Keratinocyte (primary cell): ENCODE data around the gene RNU1-1. TPM values are rescaled to one million over a fixed set of nuclear protein-coding genes. Genes with fewer than 3 reads are reported as not detected.
"Not testable (repeated sequence)": the region's sequence is repeated elsewhere in the genome, so short reads cannot be mapped to it uniquely, and the experiment has no call there.

Source experiments
- DNase-seq: peaks from one replicate; pipeline ENCODE4 v3.0.0-alpha.2; 2011; ENCODE audit warnings: low read depth, missing footprints, low spot score
- FAIRE-seq: peaks from 2 replicates; lab custom pipeline; 2011; peaks lifted over from hg19 to GRCh38; lab: Jason Lieb, UNC
- H2AFZ ChIP-seq: 2 replicates; pipeline ENCODE4 v1.6.0; 2012; ENCODE audit warnings: low read length, control low read depth, inconsistent platforms; ENCODE audit not compliant: control insufficient read depth
- H3K27ac ChIP-seq: 2 replicates; pipeline ENCODE4 v1.5.1; 2011; ENCODE audit warnings: low read length; ENCODE audit not compliant: control insufficient read depth, insufficient read depth
- H3K27me3 ChIP-seq: 3 replicates; pipeline ENCODE4 v1.6.0; 2011; ENCODE audit warnings: low read length; ENCODE audit not compliant: control insufficient read depth, insufficient read depth; ENCODE audit errors: extremely low read depth
- H3K36me3 ChIP-seq, 2 experiments: 2 replicates in 1 of 2; 3 replicates in 1 of 2; pipeline ENCODE4 v1.5.1; 2011; ENCODE audit warnings: low read length in 2 of 2, mild to moderate bottlenecking in 1 of 2; ENCODE audit not compliant: control insufficient read depth in 2 of 2, insufficient read depth in 2 of 2; ENCODE audit errors: extremely low read depth in 1 of 2
- H3K4me1 ChIP-seq: 3 replicates; pipeline ENCODE4 v1.5.1; 2011; ENCODE audit warnings: low read length; ENCODE audit not compliant: control insufficient read depth, insufficient read depth; ENCODE audit errors: extremely low read depth
- H3K4me2 ChIP-seq: 3 replicates; pipeline ENCODE4 v1.6.0; 2011; ENCODE audit warnings: low read depth, low read length; ENCODE audit not compliant: control insufficient read depth, insufficient read depth; ENCODE audit errors: extremely low read depth
- H3K4me3 ChIP-seq, 3 experiments: fragments of 200-600 bp in 1 of 3; sonication (generic) in 1 of 3; 2 replicates in 2 of 3; 3 replicates in 1 of 3; pipeline ENCODE4 v1.5.1; 2011 to 2016; ENCODE audit warnings: low read length in 3 of 3, mild to moderate bottlenecking in 3 of 3, control low read depth in 2 of 3, inconsistent platforms in 1 of 3, low read depth in 1 of 3, mixed read lengths in 1 of 3, mixed run types in 1 of 3, moderate library complexity in 1 of 3; ENCODE audit not compliant: control insufficient read depth in 2 of 3, insufficient read depth in 2 of 3; ENCODE audit errors: extremely low read depth in 1 of 3
- H3K79me2 ChIP-seq: 2 replicates; pipeline ENCODE4 v1.6.0; 2012; ENCODE audit warnings: low read length; ENCODE audit not compliant: control insufficient read depth, insufficient read depth
- H3K9ac ChIP-seq: 3 replicates; pipeline ENCODE4 v1.6.0; 2011; ENCODE audit warnings: low read length; ENCODE audit not compliant: control insufficient read depth, insufficient read depth; ENCODE audit errors: extremely low read depth
- H3K9me1 ChIP-seq: 3 replicates; pipeline ENCODE4 v1.6.0; 2011; ENCODE audit warnings: low read length; ENCODE audit not compliant: control insufficient read depth, insufficient read depth; ENCODE audit errors: extremely low read depth
- H3K9me3 ChIP-seq: 2 replicates; pipeline ENCODE4 v1.5.1; 2012; ENCODE audit warnings: low read depth, low read length; ENCODE audit not compliant: control insufficient read depth
- H4K20me1 ChIP-seq: 3 replicates; pipeline ENCODE4 v1.6.0; 2011; ENCODE audit warnings: low read length; ENCODE audit not compliant: control insufficient read depth, insufficient read depth; ENCODE audit errors: extremely low read depth
- CTCF ChIP-seq, 3 experiments: IDR thresholded peaks in 1 of 3; conservative IDR thresholded peaks in 1 of 3; optimal IDR thresholded peaks in 1 of 3; 2 replicates in 2 of 3; 3 replicates in 1 of 3; pipeline versions ENCODE3 to v1.5.1; 2011; ENCODE audit warnings: low read length in 3 of 3, mild to moderate bottlenecking in 3 of 3, moderate library complexity in 2 of 3, control low read depth in 1 of 3, inconsistent platforms in 1 of 3; ENCODE audit not compliant: insufficient read depth in 2 of 3; ENCODE audit errors: extremely low read depth in 1 of 3
- EZH2 ChIP-seq: IDR thresholded peaks from one replicate; pipeline ENCODE4 v1.6.1; 2012; ENCODE audit warnings: inconsistent platforms, mild to moderate bottlenecking, low read length, moderate library complexity
- dilution Hi-C: fragments of 300-500 bp; cut with MboI; formaldehyde crosslinking; loops from one replicate; pipeline ENCODE4 v1.7.0; 2020; ENCODE audit warnings: low sequenced_read_pairs; ENCODE audit not compliant: extremely low pct_ligation_motif_present
- polyA plus RNA-seq, 5 experiments: library from polyadenylated mRNA; depleted of rRNA in 3 of 5; stranded (reverse) in 3 of 5; stranded (forward) in 1 of 5; unstranded in 1 of 5; fragments of >200 nt; gene quantifications; 1 replicate in 1 of 5; 2 replicates in 3 of 5; 3 replicates in 1 of 5; pipeline versions ENCODE4 v1.2.1 to v1.2.3, GENCODE V29; 2011 to 2012; ENCODE audit warnings: missing spikeins in 2 of 5, low read depth in 1 of 5, low replicate concordance in 1 of 5

The RNU1-1 gene
- polyA plus RNA-seq, 1 donor (not counting 4 experiments of a cell fraction or from before 2014, with no cell fraction given), result 67.0 TPM

GRCh38 chr1:16474891-16475290 is 39.2 kb downstream of the RNU1-1 start:
- DNase-seq, FAIRE-seq, H3K36me3 ChIP-seq: not testable (repeated sequence)

GRCh38 chr1:16474166-16474800 is 39.8 kb downstream of the RNU1-1 start:
- dilution Hi-C loops, result no loop called here
- TF ChIP-seq EZH2 (no peak), CTCF (optimal IDR thresholded peaks at IDR 0.05 in 1 of 3, IDR thresholded peaks at IDR 0.05 in 1 of 3, conservative IDR thresholded peaks at IDR 0.05 in 1 of 3; ENCODE audit: extremely low read depth in 1 of 3, insufficient read depth in 2 of 3, low read length in 3 of 3) (no peak)
- no peak for DNase-seq
- H3K4me1 ChIP-seq, result no peaks in the 10 kb centered on the region
- peaks cover 0 to 7% of the 10 kb centered on the region in 2 experiments for H3K36me3 ChIP-seq
- no peaks in the 10 kb centered on the region for H4K20me1 ChIP-seq
- no peak overlapping the region for H3K4me3 ChIP-seq
- H3K4me2 ChIP-seq, result no peak overlapping the region
- H3K9me1 ChIP-seq, result no peaks in the 10 kb centered on the region
- no peaks in the 10 kb centered on the region for H3K27me3 ChIP-seq
- no peaks in the 10 kb centered on the region for H3K9me3 ChIP-seq
- H3K9ac ChIP-seq, result no peak overlapping the region
- no peak overlapping the region for H3K27ac ChIP-seq
- no peak overlapping the region for H2AFZ ChIP-seq
- no peak for FAIRE-seq
- no peaks in the 10 kb centered on the region for H3K79me2 ChIP-seq

More at GRCh38 chr1:16474891-16475290, 39.2 kb downstream of the RNU1-1 start:
- H3K27ac ChIP-seq, H3K4me3 ChIP-seq, H3K4me1 ChIP-seq, H3K9ac ChIP-seq, H3K79me2 ChIP-seq, H3K9me3 ChIP-seq, dilution Hi-C loops, H3K4me2 ChIP-seq, H4K20me1 ChIP-seq, H3K27me3 ChIP-seq, H3K9me1 ChIP-seq, H2AFZ ChIP-seq: not testable (repeated sequence)
- peak in 1 of 3 experiments; percentile 17 for TF ChIP-seq CTCF (optimal IDR thresholded peaks at IDR 0.05 in 1 of 3, IDR thresholded peaks at IDR 0.05 in 1 of 3, conservative IDR thresholded peaks at IDR 0.05 in 1 of 3; ENCODE audit: extremely low read depth in 1 of 3, insufficient read depth in 2 of 3, low read length in 3 of 3)
